SK-N-SH treated with all-trans-retinoic acid at 6 μM for 48 hours (cell line): ENCODE measurements around the gene ME3.

Experiments used
- ARNTL ChIP-seq: fragments of 450-650 bp; formaldehyde crosslinking; IDR thresholded peaks from 2 replicates; pipeline ENCODE4 v1.5.0; 2020; ENCODE audit warnings: low read depth, mild to moderate bottlenecking, moderate library complexity, borderline replicate concordance
- CSDC2 ChIP-seq: fragments of 250-450 bp; sonication (Bioruptor Pico); IDR thresholded peaks from 2 replicates; pipeline ENCODE4 v1.5.0; 2020; ENCODE audit warnings: mild to moderate bottlenecking, moderate library complexity
- GLIS3 ChIP-seq: fragments of 250-450 bp; sonication (Bioruptor Pico); IDR thresholded peaks from 2 replicates; pipeline ENCODE4 v1.5.0; 2020; ENCODE audit warnings: mild to moderate bottlenecking, moderate library complexity
- ISL1 ChIP-seq: fragments of 250-450 bp; sonication (Bioruptor Pico); IDR thresholded peaks from 2 replicates; pipeline ENCODE4 v2.1.2; 2022; ENCODE audit warnings: mild to moderate bottlenecking, moderate library complexity
- RARB ChIP-seq: fragments of 250-450 bp; sonication (Bioruptor Pico); IDR thresholded peaks from 2 replicates; pipeline ENCODE4 v1.8.0; 2021; ENCODE audit warnings: mild to moderate bottlenecking, moderate library complexity
- SNAI2 ChIP-seq: fragments of 250-450 bp; sonication (Bioruptor Pico); IDR thresholded peaks from 2 replicates; pipeline ENCODE4 v1.5.0; 2020; ENCODE audit warnings: mild to moderate bottlenecking, moderate library complexity
- TOX ChIP-seq: fragments of 250-450 bp; sonication (Bioruptor Pico); IDR thresholded peaks from 2 replicates; pipeline ENCODE4 v1.8.0; 2021; ENCODE audit warnings: mild to moderate bottlenecking, moderate library complexity, borderline replicate concordance
- ZFP3 ChIP-seq: fragments of 250-450 bp; sonication (Bioruptor Pico); IDR thresholded peaks from 2 replicates; pipeline ENCODE4 v1.5.0; 2020; ENCODE audit warnings: mild to moderate bottlenecking, moderate library complexity
- ZNF565 ChIP-seq: fragments of 450-650 bp; formaldehyde crosslinking; conservative IDR thresholded peaks from 2 replicates; pipeline ENCODE4 v1.5.0; 2020; ENCODE audit warnings: low read depth, mild to moderate bottlenecking, moderate library complexity
- ZNF70 ChIP-seq: fragments of 450-650 bp; formaldehyde crosslinking; IDR thresholded peaks from 2 replicates; pipeline ENCODE4 v1.5.0; 2020; ENCODE audit warnings: mild to moderate bottlenecking, moderate library complexity
- TF ChIP-seq, protein P1 (sequence below): fragments of 250-450 bp; sonication (Bioruptor Pico); IDR thresholded peaks from 2 replicates; pipeline ENCODE4 v1.8.0; 2021; ENCODE audit warnings: low read depth, mild to moderate bottlenecking, moderate library complexity, borderline replicate concordance
- TF ChIP-seq, protein P2 (sequence below): fragments of 250-450 bp; sonication (Bioruptor Pico); IDR thresholded peaks from 2 replicates; pipeline ENCODE4 v1.8.0; 2020; ENCODE audit warnings: mild to moderate bottlenecking, moderate library complexity, borderline replicate concordance

DNA sequence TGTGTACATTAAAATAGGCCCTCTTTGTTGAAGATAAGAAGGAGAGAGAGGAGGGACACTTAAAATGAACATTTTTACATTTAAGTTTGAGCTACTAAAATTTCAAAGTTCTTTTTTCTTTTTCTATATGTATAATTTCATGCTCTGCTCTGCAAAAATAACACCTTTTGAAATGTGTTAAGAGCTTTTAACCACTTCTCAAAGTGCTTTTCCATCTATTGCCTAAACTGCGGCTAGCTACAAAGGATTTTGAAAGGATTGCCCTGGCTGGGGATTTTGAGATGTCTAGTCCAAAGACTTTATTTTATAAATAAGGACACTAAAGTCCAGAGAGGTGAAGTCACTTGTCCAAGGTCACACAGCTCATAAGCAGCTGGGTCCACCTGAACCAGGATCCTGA is 159.3 kb downstream of the ME3 start:
- TF ChIP-seq RARB (CRISPR knock-in tag) (no peak), ZFP3 (CRISPR knock-in tag) (no peak), TOX (CRISPR knock-in tag) (no peak), ARNTL (CRISPR knock-in tag) (no peak), ISL1 (CRISPR knock-in tag) (no peak), CSDC2 (CRISPR knock-in tag) (no peak), ZNF565 (CRISPR knock-in tag) (no peak), GLIS3 (CRISPR knock-in tag) (no peak), ZNF70 (no peak), SNAI2 (CRISPR knock-in tag) (no peak)
- TF ChIP-seq, protein P1, sequence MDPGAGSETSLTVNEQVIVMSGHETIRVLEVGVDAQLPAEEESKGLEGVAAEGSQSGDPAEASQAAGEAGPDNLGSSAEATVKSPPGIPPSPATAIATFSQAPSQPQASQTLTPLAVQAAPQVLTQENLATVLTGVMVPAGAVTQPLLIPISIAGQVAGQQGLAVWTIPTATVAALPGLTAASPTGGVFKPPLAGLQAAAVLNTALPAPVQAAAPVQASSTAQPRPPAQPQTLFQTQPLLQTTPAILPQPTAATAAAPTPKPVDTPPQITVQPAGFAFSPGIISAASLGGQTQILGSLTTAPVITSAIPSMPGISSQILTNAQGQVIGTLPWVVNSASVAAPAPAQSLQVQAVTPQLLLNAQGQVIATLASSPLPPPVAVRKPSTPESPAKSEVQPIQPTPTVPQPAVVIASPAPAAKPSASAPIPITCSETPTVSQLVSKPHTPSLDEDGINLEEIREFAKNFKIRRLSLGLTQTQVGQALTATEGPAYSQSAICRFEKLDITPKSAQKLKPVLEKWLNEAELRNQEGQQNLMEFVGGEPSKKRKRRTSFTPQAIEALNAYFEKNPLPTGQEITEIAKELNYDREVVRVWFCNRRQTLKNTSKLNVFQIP (CRISPR knock-in tag), result no peak
- TF ChIP-seq, protein P2, sequence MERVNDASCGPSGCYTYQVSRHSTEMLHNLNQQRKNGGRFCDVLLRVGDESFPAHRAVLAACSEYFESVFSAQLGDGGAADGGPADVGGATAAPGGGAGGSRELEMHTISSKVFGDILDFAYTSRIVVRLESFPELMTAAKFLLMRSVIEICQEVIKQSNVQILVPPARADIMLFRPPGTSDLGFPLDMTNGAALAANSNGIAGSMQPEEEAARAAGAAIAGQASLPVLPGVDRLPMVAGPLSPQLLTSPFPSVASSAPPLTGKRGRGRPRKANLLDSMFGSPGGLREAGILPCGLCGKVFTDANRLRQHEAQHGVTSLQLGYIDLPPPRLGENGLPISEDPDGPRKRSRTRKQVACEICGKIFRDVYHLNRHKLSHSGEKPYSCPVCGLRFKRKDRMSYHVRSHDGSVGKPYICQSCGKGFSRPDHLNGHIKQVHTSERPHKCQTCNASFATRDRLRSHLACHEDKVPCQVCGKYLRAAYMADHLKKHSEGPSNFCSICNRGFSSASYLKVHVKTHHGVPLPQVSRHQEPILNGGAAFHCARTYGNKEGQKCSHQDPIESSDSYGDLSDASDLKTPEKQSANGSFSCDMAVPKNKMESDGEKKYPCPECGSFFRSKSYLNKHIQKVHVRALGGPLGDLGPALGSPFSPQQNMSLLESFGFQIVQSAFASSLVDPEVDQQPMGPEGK (CRISPR knock-in tag), result no peak
